Stimulated activated CD8-positive, alpha-beta memory T cell treated with anti-CD3 and anti-CD28 coated beads, Interleukin-15, amount 100 ng/mL, for 4 hours (primary cell): Measurements from ENCODE around the gene HSPA12A.

Experiments
- DNase-seq, 2 donors: peaks; one replicate each; pipeline ENCODE4 v3.0.0-alpha.2; 2020; ENCODE audit warnings: low read depth in 2 of 2

Gene HSPA12A

DNA sequence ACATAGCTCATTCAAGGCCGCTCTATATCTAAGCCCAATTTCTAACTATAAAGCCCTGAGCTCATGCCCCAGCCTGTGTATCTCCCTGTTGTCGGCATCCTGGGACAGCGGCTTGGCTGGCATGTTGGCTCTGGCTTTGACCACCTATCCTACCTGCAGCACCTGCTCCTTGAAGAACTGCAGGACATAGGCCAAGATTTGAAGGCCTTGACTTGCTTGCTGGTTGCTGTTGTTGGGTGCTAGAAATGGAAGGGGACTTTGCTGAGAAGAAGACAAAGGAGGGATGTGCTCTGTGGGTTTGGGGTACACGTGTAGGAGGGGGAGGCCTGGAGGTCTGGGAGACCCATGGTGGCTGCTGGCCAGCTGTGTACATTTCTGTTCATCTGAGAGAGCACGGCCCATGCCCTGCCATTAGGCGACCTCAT, 110.5 kb downstream of the HSPA12A start:
- DNase-seq, result no peak

DNA sequence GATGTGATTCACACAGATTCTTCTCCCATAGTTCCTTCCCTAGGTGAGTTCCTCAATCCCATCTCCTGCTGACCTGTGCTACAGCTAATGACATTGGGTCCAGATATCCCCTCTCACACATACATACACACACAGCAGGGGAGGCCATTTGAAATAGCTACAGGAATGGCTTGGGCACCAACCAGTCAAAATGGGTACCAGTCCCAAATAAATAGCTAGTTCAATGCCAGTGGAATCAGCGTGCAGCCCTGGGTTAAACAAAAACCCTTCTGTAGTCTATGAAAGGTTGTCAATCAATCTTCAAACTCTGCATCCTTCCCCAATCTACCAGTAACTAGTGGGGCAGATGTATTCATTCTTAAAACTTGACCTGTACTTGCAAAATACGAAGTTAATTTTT, 112.3 kb downstream of the HSPA12A start:
- no peak for DNase-seq

DNA sequence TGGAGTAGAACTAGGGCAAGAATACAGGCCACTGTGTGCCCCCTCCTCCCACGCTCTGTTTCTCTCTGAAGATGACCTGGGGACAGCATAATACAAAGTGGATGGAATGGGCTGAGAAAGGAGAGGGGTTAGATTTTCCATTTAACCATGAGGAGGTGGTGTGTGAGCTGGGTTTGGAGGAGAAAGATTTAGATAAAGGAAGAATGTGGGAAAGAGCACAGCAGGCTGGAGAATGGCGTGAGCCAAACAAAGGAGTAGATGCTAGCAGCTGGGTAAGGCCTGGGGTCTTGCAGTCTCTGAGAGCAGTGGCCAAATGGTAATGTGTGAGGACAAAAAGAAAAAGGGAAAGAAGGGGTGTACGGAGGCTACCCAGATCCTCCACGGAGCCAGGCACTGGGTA, 113.0 kb downstream of the HSPA12A start:
- DNase-seq, result no peak

DNA sequence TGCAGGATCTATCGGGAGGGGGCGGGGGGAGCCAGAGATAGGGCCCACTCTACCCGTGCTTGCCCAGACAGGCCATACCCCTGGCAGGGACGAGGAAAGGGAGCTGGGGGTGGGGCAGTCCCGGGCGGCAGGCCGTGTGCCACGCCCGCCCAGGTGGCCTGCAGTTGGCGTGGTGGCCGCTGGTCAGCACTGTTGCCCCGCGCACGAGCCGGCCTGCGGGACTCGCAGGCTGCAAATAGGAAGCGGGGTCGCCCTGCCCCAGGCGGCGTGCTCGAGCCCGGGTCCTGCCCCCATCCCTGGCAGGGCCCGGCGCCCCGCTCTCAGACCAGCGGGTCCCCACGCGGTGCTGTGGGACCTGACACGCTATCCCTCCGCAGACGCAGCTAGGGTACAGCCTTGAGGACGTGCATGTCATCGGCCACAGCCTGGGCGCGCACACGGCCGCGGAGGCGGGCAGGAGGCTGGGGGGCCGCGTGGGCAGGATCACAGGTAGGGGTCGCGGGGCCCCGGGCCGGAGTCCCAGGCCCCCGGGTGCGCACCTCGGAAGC, 114.9 kb downstream of the HSPA12A start:
- DNase-seq, result no peak

DNA sequence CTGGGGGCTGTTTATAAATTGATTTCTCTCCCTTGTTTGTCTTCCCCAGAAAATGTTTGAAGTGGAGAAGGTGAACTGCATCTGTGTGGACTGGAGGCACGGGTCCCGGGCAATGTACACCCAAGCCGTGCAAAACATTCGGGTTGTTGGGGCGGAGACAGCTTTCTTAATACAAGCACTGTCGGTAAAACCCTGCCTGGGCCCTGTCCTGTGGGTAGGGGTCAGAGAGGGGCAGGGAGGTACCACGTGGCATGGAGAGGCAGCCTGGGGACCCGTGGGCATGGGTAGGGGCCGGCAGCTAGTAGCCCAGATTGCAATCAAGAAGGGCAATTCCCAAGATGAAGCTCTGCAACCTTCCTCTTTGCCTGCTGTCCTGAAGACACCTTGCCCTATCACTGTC, 115.6 kb downstream of the HSPA12A start:
- DNase-seq, result no peak

DNA sequence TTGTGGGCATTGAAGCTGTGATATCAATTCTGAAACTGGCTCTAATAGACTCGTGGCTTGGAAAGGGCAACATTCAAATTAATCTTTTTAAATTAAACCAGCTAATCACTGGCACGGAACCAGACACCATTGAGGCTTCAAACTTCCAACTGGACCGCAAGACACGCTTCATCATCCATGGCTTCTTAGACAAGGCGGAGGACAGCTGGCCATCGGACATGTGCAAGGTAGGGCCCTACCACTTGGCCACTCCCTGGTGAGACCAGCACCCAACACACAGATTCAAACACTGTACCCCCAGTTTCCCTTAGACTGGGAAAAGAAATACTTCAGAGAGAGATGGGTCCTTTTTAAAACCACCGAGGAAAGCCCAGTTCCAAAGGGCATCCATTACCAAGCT, 116.5 kb downstream of the HSPA12A start:
- DNase-seq, result no peak

DNA sequence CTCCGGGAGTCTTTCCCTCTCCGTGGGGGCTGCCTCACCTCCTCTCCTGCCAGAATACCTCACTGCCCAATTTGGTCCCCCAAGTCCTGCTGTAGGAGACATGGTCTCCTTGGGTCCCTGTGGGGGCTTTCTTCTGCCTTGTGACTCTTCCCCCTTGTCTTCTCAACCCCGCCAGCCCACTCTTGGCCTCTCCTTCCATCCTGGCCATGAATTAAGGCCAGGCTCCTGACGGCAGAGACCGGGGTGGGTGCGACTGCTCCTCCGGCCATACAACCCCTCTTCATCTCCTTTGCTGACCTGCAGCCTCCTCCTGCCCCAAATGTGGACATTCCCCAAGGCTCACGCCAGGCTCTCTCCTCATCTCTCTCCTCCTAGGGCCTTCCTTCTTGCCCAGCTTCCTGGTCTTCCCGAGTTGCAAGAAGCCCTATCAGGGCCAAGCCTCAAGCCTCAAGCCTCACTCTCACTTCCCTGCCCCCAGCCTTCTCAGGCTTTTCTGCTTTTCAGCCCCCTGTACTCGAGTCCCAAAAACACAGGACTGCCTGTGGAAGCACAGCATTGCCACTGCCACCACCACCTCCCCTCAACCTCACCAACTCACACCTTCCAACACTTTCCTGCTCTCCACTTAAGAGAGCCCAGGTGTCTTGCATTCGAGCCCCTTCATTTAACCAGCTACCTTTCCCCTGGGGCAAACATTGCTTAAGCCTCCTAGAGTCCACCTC, 120.3 kb downstream of the HSPA12A start:
- DNase-seq, result no peak

DNA sequence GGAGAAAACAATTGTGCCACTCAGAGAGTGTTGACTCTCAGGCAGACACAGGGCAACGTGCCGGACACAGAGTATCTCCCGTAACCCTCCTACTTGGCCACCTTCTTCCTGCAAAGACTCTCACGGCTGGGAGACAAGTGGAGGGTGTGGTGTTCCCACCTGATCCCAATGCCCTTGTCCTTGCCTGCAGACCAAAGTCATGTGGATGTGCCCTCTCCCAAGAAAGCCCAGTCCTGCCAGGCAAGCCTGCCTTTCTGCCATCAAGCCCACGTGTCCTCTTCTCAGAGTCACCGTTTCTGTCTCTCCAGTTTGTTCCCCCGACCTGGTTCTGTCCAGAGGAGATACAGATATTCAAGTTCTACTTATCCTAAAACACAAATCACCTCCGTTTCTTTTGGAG, 120.9 kb downstream of the HSPA12A start:
- no peak for DNase-seq
